Astrocyte (in vitro differentiated cells and primary cell): ENCODE measurements around the gene EXOC4. TPM values are rescaled to one million over a fixed set of nuclear protein-coding genes. Genes with fewer than 3 reads are reported as not detected.

Experiments
- DNase-seq: peaks from one replicate; pipeline ENCODE4 v3.0.0-alpha.2; 2010; ENCODE audit warnings: low read depth
- FAIRE-seq: peaks from 2 replicates; lab custom pipeline; 2011; peaks lifted over from hg19 to GRCh38; lab: Jason Lieb, UNC
- H2AFZ ChIP-seq: 2 replicates; pipeline ENCODE4 v1.6.0; 2012; ENCODE audit warnings: low read depth, low read length, inconsistent platforms
- H3K27ac ChIP-seq: 2 replicates; pipeline ENCODE4 v1.5.1; 2011; ENCODE audit warnings: low read depth, low read length, inconsistent platforms
- H3K27me3 ChIP-seq: 2 replicates; pipeline ENCODE4 v1.6.0; 2011; ENCODE audit warnings: low read length, inconsistent platforms; ENCODE audit not compliant: insufficient read depth
- H3K36me3 ChIP-seq: 2 replicates; pipeline ENCODE4 v1.5.1; 2011; ENCODE audit warnings: low read length, inconsistent platforms; ENCODE audit not compliant: insufficient read depth
- H3K4me1 ChIP-seq: 2 replicates; pipeline ENCODE4 v1.5.1; 2011; ENCODE audit warnings: low read length, inconsistent platforms; ENCODE audit not compliant: insufficient read depth
- H3K4me2 ChIP-seq: 2 replicates; pipeline ENCODE4 v1.6.0; 2012; ENCODE audit warnings: low read length, inconsistent platforms
- H3K4me3 ChIP-seq: 2 replicates; pipeline ENCODE4 v1.5.1; 2011; ENCODE audit warnings: low read depth, mild to moderate bottlenecking, low read length, inconsistent platforms; ENCODE audit not compliant: insufficient read depth
- H3K79me2 ChIP-seq: 2 replicates; pipeline ENCODE4 v1.6.0; 2012; ENCODE audit warnings: mild to moderate bottlenecking, low read length, inconsistent platforms; ENCODE audit not compliant: insufficient read depth
- H3K9ac ChIP-seq: 2 replicates; pipeline ENCODE4 v1.6.0; 2012; ENCODE audit warnings: mild to moderate bottlenecking, low read length, inconsistent platforms
- H3K9me3 ChIP-seq: 2 replicates; pipeline ENCODE4 v1.5.1; 2012; ENCODE audit warnings: low read depth, mild to moderate bottlenecking, low read length, inconsistent platforms; ENCODE audit not compliant: insufficient read depth
- H4K20me1 ChIP-seq: 2 replicates; pipeline ENCODE4 v1.6.0; 2012; ENCODE audit warnings: low read length, inconsistent platforms; ENCODE audit not compliant: insufficient read depth
- H3K27ac Mint-ChIP-seq: one replicate; pipeline ENCODE4 v1.8.0; 2021; ENCODE audit warnings: mild to moderate bottlenecking, mixed read lengths; ENCODE audit not compliant: unreplicated experiment
- H3K27me3 Mint-ChIP-seq: one replicate; pipeline ENCODE4 v1.8.0; 2021; ENCODE audit warnings: low read depth, mixed read lengths; ENCODE audit not compliant: unreplicated experiment
- H3K36me3 Mint-ChIP-seq: one replicate; pipeline ENCODE4 v1.8.0; 2021; ENCODE audit warnings: low read depth, mixed read lengths; ENCODE audit not compliant: unreplicated experiment
- H3K4me1 Mint-ChIP-seq: one replicate; pipeline ENCODE4 v1.8.0; 2021; ENCODE audit warnings: low read depth, mixed read lengths; ENCODE audit not compliant: unreplicated experiment
- H3K4me3 Mint-ChIP-seq: one replicate; pipeline ENCODE4 v1.8.0; 2021; ENCODE audit warnings: mild to moderate bottlenecking, moderate library complexity, mixed read lengths; ENCODE audit not compliant: unreplicated experiment
- H3K9me3 Mint-ChIP-seq: one replicate; pipeline ENCODE4 v1.8.0; 2021; ENCODE audit warnings: mild to moderate bottlenecking, mixed read lengths; ENCODE audit not compliant: unreplicated experiment
- CTCF ChIP-seq: IDR thresholded peaks from 2 replicates; pipeline ENCODE4 v1.5.1; 2011; ENCODE audit warnings: low read depth, mild to moderate bottlenecking, inconsistent platforms, low read length, moderate library complexity; ENCODE audit not compliant: insufficient read depth
- EZH2 ChIP-seq: IDR thresholded peaks from 2 replicates; pipeline ENCODE4 v1.6.1; 2012; ENCODE audit warnings: mild to moderate bottlenecking, low read length, inconsistent platforms; ENCODE audit not compliant: insufficient read depth
- total RNA-seq: library from RNA; stranded (reverse); gene quantifications from 2 replicates; pipeline ENCODE4 v1.2.1, GENCODE V29; 2021

Gene EXOC4
- total RNA-seq, 1 donor from 2014 or later, result 57.5 TPM

GRCh38 chr7:133937786-133938185 is 684.9 kb downstream of the EXOC4 start:
- FAIRE-seq (no peak), DNase-seq (peak; percentile 51)
- Mint-ChIP-seq H3K9me3 (no peaks in the 10 kb centered on the region), H3K4me3 (no peak overlapping the region), H3K4me1 (peaks cover 15% of the 10 kb centered on the region), H3K36me3 (peaks cover 6% of the 10 kb centered on the region), H3K27ac (no peak overlapping the region), H3K27me3 (no peaks in the 10 kb centered on the region)
- no peak overlapping the region for H2AFZ ChIP-seq
- H3K27me3 ChIP-seq, result no peaks in the 10 kb centered on the region
- H3K4me3 ChIP-seq, result no peak overlapping the region
- H3K9me3 ChIP-seq, result no peaks in the 10 kb centered on the region
- H3K27ac ChIP-seq, result no peak overlapping the region
- H3K4me1 ChIP-seq, result peaks cover 9% of the 10 kb centered on the region
- TF ChIP-seq EZH2 (no peak), CTCF (no peak)
- no peaks in the 10 kb centered on the region for H3K79me2 ChIP-seq
- H3K36me3 ChIP-seq, result no peaks in the 10 kb centered on the region
- no peak overlapping the region for H3K9ac ChIP-seq
- H4K20me1 ChIP-seq, result no peaks in the 10 kb centered on the region
- no peak overlapping the region for H3K4me2 ChIP-seq

GRCh38 chr7:133940368-133940767 is 687.5 kb downstream of the EXOC4 start:
- DNase-seq, result no peak
- no peak overlapping the region for H2AFZ ChIP-seq
- no peaks in the 10 kb centered on the region for H3K27me3 Mint-ChIP-seq
- H3K27me3 ChIP-seq, result no peaks in the 10 kb centered on the region
- H3K36me3 ChIP-seq, result no peaks in the 10 kb centered on the region
- H3K4me1 ChIP-seq, result no peaks in the 10 kb centered on the region
- no peaks in the 10 kb centered on the region for H3K9me3 Mint-ChIP-seq
- H3K79me2 ChIP-seq, result no peaks in the 10 kb centered on the region
- FAIRE-seq, result no peak
- H3K4me1 Mint-ChIP-seq, result peaks cover 15% of the 10 kb centered on the region
- peaks cover 6% of the 10 kb centered on the region for H3K36me3 Mint-ChIP-seq
- H3K9ac ChIP-seq, result no peak overlapping the region
- no peak overlapping the region for H3K27ac ChIP-seq
- no peak overlapping the region for H3K4me3 Mint-ChIP-seq
- no peak overlapping the region for H3K4me2 ChIP-seq
- H3K27ac Mint-ChIP-seq, result no peak overlapping the region
- no peaks in the 10 kb centered on the region for H3K9me3 ChIP-seq
- no peaks in the 10 kb centered on the region for H4K20me1 ChIP-seq
- H3K4me3 ChIP-seq, result no peak overlapping the region
- no peak for TF ChIP-seq EZH2
- TF ChIP-seq CTCF, result no peak

- no peaks in the 10 kb centered on the region for H3K36me3 ChIP-seq
- H3K79me2 ChIP-seq, result no peaks in the 10 kb centered on the region
- FAIRE-seq (peak; percentile 91), DNase-seq (peak; percentile 92)
- H3K4me3 ChIP-seq, result no peak overlapping the region
- TF ChIP-seq EZH2 (no peak), CTCF (no peak)
- Mint-ChIP-seq H3K9me3 (no peaks in the 10 kb centered on the region), H3K4me3 (no peak overlapping the region), H3K27ac (peak overlapping the region; percentile 27), H3K36me3 (peaks cover 6% of the 10 kb centered on the region), H3K27me3 (no peaks in the 10 kb centered on the region), H3K4me1 (peaks cover 7% of the 10 kb centered on the region)
- no peak overlapping the region for H3K9ac ChIP-seq
- no peaks in the 10 kb centered on the region for H3K9me3 ChIP-seq
- no peaks in the 10 kb centered on the region for H4K20me1 ChIP-seq
- H3K27ac ChIP-seq, result no peak overlapping the region
- no peak overlapping the region for H3K4me2 ChIP-seq
- H2AFZ ChIP-seq, result no peak overlapping the region
- H3K27me3 ChIP-seq, result no peaks in the 10 kb centered on the region
- no peaks in the 10 kb centered on the region for H3K4me1 ChIP-seq
These were observed 688.6 kb downstream of the EXOC4 start for GRCh38 chr7:133941496-133941895.
